Kidney (tissue), 14 donors: ENCODE data around the gene PDE9A. TPM values are rescaled to one million over a fixed set of nuclear protein-coding genes. Genes with fewer than 3 reads are reported as not detected.
A peak's percentile ranks its signal among the peaks of the same experiment; 100 is the strongest.

Experiments
- DNase-seq, 5 donors: peaks; one replicate each; pipeline ENCODE4 v3.0.0-alpha.2; 2013 to 2020
- FAIRE-seq: peaks from 2 replicates; lab custom pipeline; 2012; peaks lifted over from hg19 to GRCh38; lab: Jason Lieb, UNC
- H3K27ac ChIP-seq, 2 donors: one replicate each; pipeline ENCODE4 v1.7.0; 2013; ENCODE audit warnings: low read depth in 2 of 2, low read length in 2 of 2, inconsistent platforms in 1 of 2
- H3K27me3 ChIP-seq: one replicate; pipeline ENCODE4 v1.7.1; 2013; ENCODE audit warnings: low read length, inconsistent platforms; ENCODE audit not compliant: control insufficient read depth, insufficient read depth
- H3K36me3 ChIP-seq, 3 donors: one replicate each; pipeline versions ENCODE4 v1.7.0 to v1.7.1; 2013; ENCODE audit warnings: low read length in 3 of 3, control low read depth in 1 of 3, inconsistent platforms in 1 of 3; ENCODE audit not compliant: insufficient read depth in 3 of 3, control insufficient read depth in 2 of 3
- H3K4me1 ChIP-seq, 3 donors: one replicate each; pipeline versions ENCODE4 v1.7.0 to v1.7.1; 2013; ENCODE audit warnings: low read length in 3 of 3, inconsistent platforms in 1 of 3, low read depth in 1 of 3; ENCODE audit not compliant: control insufficient read depth in 2 of 3, insufficient read depth in 2 of 3
- H3K4me3 ChIP-seq, 3 donors: one replicate each; pipeline versions ENCODE4 v1.7.0 to v1.8.1; 2013; ENCODE audit warnings: low read length in 3 of 3, control low read depth in 1 of 3, inconsistent platforms in 1 of 3
- H3K9ac ChIP-seq, 3 donors: one replicate each; pipeline versions ENCODE4 v1.7.0 to v1.7.1; 2013; ENCODE audit warnings: low read length in 3 of 3, control low read depth in 1 of 3, inconsistent platforms in 1 of 3
- H3K9me3 ChIP-seq, 3 donors: one replicate each; pipeline versions ENCODE4 v1.7.0 to v1.7.1; 2013; ENCODE audit warnings: low read length in 3 of 3, control low read depth in 1 of 3, inconsistent platforms in 1 of 3; ENCODE audit not compliant: control insufficient read depth in 2 of 3, insufficient read depth in 1 of 3
- CTCF ChIP-seq: IDR thresholded peaks from 3 replicates; pipeline ENCODE4 v1.5.1; 2012; ENCODE audit warnings: mild to moderate bottlenecking, moderate library complexity, borderline replicate concordance; ENCODE audit not compliant: insufficient read depth; ENCODE audit errors: extremely low read depth
- intact Hi-C: fragments of 100-400 bp; cut with DNase I; formaldehyde crosslinking; loops from one replicate; pipeline ENCODE4 v1.11.1; 2022
- polyA plus RNA-seq: library from polyadenylated mRNA; stranded (reverse); fragments of 350-450 nt; fragmentation: Illumina TruSeq; extraction: RNeasy Lipid Tissue Mini Kit (QIAGEN cat#74804); gene quantifications from one replicate; pipeline ENCODE4 v1.2.3, GENCODE V29; 2014; ENCODE audit warnings: low read depth, low replicate concordance; ENCODE audit not compliant: insufficient read depth
- total RNA-seq: library from RNA; stranded (reverse); fragmentation: NEBNext Ultra II Directional; extraction: Animal tissue kit (Norgen Biotek cat#: 25700); gene quantifications from one replicate; pipeline ENCODE4 v1.2.1, GENCODE V29; 2021
- donor health status: control.
- donor health status: control.
- donor health status: control.
- donor health status: control.
- donor health status: control.
- donor health status: DM: yes; HTN: yes; CAD: no.
- donor health status: Normal renal cell carcinoma (clear cell type).

PDE9A gene
- total and polyA plus RNA-seq, 2 donors from 2014 or later = 30.1 to 39.0 TPM

- Histone ChIP-seq H3K36me3 (no peaks in the 10 kb centered on the region), H3K4me1 (no peaks in the 10 kb centered on the region), H3K9ac (peak overlapping the region in 1 of 3 donors; percentile 8), H3K27me3 (no peaks in the 10 kb centered on the region), H3K9me3 (no peaks in the 10 kb centered on the region), H3K27ac (no peak overlapping the region), H3K4me3 (peak overlapping the region in 1 of 3 donors; percentile 27)
- DNase-seq (peak in 3 of 5 donors; percentile 45 to 63 (median 56)), FAIRE-seq (no peak)
- intact Hi-C loops = no loop called here
- TF ChIP-seq CTCF = no peak
These were observed 16.0 kb upstream of the PDE9A start for GRCh38 chr21:42637267-42638041.

GRCh38 chr21:42638266-42638863, 15.1 kb upstream of the PDE9A start:
- H3K9ac ChIP-seq = no peak overlapping the region
- intact Hi-C loops = no loop called here
- no peaks in the 10 kb centered on the region for H3K9me3 ChIP-seq
- H3K4me3 ChIP-seq = no peak overlapping the region
- no peaks in the 10 kb centered on the region for H3K36me3 ChIP-seq
- H3K27ac ChIP-seq = no peak overlapping the region
- H3K4me1 ChIP-seq = no peaks in the 10 kb centered on the region
- no peaks in the 10 kb centered on the region for H3K27me3 ChIP-seq
- DNase-seq (peak in 1 of 5 donors; percentile 71), FAIRE-seq (no peak)
- TF ChIP-seq CTCF = no peak

- DNase-seq = peak in 1 of 5 donors; percentile 56
- Histone ChIP-seq H3K27ac (peak overlapping the region in 1 of 2 donors; percentile 20), H3K9ac (no peak overlapping the region), H3K27me3 (no peaks in the 10 kb centered on the region), H3K9me3 (no peaks in the 10 kb centered on the region), H3K4me1 (no peaks in the 10 kb centered on the region), H3K4me3 (no peak overlapping the region), H3K36me3 (no peaks in the 10 kb centered on the region)
- no peak for TF ChIP-seq CTCF
- intact Hi-C loops = no loop called here
- FAIRE-seq = no peak
These were observed 13.7 kb upstream of the PDE9A start for GRCh38 chr21:42639646-42640152.
